ENCODE results near the gene GPR132. TPM values are rescaled to one million over a fixed set of nuclear protein-coding genes. Genes with fewer than 3 reads are reported as not detected.

GPR132 gene
- total RNA-seq, 2 donors from 2014 or later: 1.8 to 3.1 TPM

DNA sequence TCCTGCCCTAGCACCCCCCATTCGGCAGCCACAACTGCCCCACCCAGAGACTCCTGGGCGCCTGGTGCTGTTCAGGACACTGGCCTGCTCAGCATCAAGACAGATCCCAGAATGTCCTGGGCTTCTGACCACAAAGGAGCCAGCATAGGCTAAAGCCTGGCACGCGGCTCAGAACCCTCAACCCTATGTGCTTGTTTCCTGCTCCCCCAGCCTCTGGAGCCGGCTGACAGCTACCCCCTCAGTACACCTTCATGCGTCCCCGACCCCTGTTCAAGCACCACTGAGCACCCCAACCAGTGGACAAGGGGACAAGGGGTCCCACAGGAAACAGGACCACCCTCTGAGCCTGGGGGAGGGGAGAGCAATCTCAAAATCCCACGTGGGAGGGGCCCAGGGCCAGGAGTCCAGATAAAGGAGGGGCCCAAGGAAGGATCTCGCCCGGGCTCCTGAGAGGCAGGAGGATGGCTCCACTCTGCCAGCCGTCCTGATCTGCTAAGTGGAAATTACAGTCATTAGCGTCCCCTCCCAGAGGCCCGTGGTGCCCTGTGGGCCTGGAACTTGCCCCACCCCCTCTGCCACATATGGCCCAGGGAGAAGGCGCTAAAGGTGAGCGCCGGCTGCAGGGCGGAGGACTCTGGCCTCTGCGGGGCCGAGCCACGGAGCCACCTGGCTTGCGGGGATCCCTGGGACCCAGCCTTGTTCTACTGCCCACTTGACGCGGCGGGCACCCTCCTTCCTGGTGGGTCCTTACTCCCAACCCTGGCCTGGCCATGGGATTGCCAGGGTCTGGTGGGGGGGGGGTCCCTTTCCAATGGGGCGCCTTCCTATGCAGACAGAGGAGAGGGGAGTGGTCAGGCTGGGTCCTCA is 27.2 kb upstream of the GPR132 start:
- peak; percentile 79 for DNase-seq (ENCODE audit: low spot score)
- intact Hi-C loops (cut with DNase I): loop anchor here (5.0 to 10.0 kb wide), 2 partner anchors 192 to 260 kb away; no protein-coding TSS in a partner anchor

DNA sequence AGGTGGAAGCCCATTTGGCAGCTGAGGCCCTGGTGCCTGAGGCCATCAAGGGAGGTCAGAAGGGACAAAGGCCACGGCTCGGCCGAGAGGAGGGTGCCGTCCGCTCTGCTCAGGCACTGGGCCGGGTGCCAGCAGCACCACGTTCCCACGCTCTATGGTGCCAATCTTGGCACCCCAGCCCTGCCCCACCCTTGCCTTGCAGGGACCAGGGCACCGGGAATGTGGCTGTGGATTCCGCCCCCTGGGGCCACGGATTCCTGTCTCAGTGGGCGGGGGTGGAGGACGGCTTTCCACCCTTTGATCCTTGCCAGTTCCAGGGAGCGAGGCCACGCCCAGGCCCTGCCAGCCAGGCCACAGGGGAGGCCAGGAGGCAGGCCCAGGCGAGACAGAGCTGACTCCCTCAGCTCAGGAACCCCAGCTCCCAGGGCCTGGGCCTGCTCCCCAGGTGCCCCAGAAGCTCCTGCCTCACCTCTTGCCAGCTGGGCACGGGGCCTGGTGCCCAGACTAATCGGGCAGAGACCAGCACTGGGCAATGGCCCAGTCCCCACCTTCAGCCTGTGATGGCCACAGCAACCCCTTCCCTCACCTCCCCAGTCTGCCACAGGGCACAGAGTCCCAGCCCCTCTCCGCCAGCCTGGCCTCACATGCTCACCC is 26.4 kb upstream of the GPR132 start:
- DNase-seq (ENCODE audit: low spot score): peak; percentile 87
- intact Hi-C loops (cut with DNase I): loop anchor here (5.0 to 10.0 kb wide), 2 partner anchors 193 to 261 kb away; no protein-coding TSS in a partner anchor

DNA sequence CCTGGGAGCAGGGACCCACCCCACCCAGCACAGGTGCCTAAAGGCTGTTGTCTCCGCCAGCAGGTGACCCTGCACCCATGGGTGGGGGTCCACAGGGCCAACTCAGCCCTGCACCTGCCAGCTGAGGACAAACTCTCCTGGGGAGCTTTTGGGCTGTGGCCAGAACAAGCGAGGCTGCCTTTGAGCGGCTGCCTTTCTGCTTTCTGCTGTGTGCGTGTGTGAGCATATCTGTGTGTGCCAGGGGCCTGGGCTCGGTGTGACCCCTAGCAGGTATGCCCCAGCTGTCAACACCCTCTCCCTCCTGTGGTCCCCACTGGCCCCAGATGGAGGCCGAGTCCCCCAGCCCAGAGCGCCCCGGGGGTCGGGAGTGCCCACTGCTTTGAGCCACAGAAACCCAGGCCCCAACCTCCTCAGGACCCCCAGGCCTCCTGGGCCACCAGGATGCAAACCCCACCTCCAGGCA is 25.9 kb upstream of the GPR132 start:
- intact Hi-C loops (cut with DNase I): loop anchor here (5.0 to 10.0 kb wide), 2 partner anchors 194 to 261 kb away; no protein-coding TSS in a partner anchor
- no peak for DNase-seq (ENCODE audit: low spot score)

DNA sequence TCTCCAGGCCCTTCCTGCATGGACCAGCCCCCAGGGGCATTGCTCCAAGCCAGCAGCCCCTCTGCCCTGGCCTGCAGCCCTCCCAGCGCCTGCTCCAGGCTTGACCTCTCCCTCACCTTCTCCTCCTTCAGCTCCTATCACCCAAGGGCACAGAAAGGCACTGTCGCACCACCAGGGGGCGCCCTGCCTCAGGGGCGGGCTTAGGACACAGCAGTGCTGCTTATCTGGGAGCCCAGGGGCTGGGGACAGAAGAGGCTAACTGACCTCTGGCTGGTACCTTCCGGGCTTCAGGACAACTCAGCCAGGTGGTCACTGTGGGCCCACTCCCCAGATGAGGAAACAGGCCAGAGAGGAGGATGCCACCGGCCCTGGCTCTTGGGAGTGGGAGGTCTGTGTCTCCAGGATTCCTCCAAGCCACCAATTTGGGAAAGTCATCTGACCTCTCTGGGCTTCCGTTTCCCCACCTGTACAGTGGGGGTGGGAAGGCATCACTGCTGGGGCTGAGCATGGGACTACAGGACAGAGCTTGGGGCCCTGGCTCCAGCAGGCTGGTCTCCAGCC is 25.3 kb upstream of the GPR132 start:
- peak; percentile 95 for DNase-seq (ENCODE audit: low spot score)
- intact Hi-C loops (cut with DNase I): loop anchor here (5.0 to 10.0 kb wide), 2 partner anchors 194 to 262 kb away; no protein-coding TSS in a partner anchor

DNA sequence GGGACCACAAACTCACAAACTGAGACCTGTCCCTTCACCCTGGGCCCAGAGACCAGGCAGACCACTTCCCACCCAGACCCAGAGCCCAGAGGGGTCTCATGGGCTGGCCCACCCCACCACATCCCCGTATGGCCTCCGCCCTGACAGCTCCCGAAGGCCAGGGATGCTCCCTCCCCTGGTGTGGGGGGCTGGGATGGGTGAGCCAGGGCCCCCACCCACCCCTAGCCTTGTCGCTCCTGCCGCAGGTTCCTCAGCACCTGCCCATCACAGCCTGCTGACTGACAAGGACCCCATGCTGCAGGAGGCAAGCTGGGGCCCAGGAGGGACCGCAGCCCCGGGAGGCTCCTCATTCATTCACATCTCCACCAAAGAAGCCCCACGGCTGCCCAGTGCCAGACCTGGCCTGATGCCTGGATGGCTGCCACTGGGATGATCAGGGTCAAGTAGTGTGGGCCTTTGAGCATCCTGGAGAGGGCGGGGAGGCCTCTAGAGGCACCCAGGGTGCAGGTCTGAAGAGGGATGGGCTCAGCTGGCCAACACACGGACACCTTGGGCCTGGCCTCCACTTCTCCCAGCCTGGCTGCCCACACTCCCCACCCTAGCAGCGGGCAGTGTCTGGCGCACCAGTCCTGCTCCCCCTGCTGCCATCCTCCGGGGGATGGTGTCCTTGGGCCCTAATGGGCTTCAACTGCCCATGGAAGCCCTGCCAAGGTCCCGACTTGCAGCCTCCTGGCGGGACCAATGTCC is 24.7 kb upstream of the GPR132 start:
- intact Hi-C loops (cut with DNase I): loop anchor here (5.0 to 10.0 kb wide), 3 partner anchors 195 to 385 kb away; partner anchors contain the start of gene CRIP2 (in 1 of the 2)
- peak; percentile 80 for DNase-seq (ENCODE audit: low spot score)

DNA sequence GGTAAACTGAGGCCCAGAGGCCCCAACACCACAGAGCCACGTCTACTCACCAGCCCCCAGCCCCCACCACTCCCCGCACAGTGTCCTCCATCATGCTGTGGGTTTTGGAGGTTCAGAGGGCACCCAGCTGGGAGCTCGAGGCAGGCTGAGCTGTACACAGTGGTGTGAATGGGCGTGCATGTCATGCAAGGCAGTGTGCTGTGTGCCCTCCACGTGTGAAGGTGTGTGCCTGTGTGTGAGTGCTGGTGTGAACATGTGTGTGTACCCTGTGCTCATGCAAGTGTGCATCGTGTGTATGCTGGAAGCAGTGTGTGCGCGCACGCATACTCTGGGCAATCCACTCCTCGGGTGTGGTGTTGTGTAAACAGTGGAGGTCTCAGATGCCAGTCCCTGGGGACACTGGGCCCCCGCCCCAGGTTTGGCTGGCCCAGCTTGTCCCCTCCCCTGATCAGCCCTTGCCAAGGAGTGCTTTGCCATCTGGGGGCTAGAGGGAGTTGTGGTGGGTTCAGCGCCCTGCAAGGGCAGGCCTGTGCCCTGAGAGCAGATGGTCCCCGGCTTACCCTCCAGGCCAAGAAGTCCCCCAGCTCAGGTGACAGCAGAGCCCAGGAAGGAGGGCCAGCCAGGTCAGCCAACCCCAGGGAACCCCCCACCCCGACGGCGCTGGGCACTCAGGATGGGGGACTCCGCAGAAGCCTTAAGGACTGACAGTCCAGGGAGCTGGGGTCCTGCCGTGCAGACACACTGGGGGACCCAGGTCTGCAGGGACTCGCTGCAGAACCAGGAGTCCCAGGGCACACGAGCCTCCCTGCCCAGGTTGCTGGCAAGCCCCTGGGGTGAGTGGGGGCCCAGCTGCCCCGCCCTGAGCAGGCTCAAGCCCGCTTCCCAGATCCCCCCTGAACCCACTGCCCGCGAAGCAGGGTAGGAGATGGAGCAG is 23.8 kb upstream of the GPR132 start:
- intact Hi-C loops (cut with DNase I): loop anchor here in 1 of 2 donors (10.0 kb wide), 1 partner anchor 386 kb away; the partner anchor contains the start of gene CRIP2
- DNase-seq (ENCODE audit: low spot score): peak; percentile 79

DNA sequence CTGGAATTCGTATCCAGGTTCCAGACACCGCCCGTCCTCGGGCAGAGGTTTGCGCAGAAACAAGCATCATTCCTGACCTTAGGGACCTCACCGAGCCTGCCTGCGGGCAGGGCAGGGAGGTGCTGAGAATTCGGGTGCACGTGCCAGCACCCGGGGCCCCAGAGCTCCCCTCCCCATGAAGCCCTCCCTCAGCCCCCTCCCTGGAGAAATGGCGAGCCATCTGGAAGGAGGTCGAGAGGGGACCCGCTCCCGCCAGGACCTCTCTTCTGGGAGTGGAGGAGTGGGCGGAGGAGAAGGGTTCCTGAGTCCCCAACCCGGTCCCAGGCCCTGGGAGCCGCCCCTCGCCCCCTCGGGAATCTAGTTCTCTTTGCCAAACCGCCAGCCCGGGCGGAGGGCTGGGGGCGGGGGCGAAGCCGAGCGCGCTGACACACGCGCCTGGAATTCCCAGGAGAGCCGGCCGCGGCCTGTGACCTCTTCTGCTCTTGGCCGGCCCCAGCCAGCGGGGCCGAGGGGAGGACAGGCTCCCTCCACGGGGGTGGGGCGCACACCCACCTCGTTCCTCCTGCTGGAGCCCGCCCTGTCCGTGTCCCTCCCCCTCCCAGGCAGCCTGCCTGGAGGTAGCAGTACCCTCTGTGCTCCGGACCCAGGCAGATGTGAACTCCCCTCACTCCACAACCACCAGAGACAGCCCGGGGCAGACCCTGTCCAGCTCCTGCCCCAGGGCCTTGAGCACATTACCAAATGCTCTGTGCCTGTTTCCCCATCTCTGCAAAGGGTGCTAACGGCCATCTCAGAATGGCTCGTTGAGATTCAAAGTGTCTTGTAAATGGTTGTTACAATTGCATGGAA is 23.0 kb upstream of the GPR132 start:
- intact Hi-C loops (cut with DNase I): loop anchor here in 1 of 2 donors (10.0 kb wide), 1 partner anchor 387 kb away; the partner anchor contains the start of gene CRIP2
- DNase-seq (ENCODE audit: low spot score): peak; percentile 91

DNA sequence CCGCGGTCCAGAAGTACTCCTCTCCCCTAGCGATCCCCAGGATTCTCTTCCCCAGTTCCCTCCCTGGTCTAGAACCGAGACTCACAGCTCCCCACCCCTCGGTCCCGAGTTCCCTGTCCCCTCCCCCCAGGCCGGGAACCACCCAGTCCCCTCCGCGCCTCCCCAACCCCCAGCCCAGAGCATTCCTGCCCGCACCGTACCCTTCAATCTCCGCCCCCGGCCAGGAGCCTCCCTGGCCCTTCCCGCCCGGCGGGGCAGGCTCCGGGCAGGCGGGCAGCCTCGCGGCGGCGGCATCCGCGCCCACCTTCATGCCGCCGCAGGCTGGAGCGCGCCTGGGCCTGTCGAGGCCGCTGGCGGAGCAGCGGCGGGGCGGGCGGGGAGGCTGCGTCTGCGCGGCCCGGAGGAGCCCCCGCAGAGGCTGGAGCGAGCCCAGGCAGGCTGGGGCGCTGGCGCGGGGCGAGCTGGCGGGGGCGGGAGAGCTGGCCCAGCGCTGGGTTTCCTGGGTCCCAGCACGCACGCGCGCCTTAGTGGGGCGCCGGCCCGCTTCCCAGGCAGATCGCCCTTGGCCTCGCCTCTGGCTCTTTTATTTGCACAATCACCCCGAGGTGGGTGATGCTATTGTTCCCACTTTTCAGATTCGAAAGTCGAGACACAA is 22.2 kb upstream of the GPR132 start:
- DNase-seq (ENCODE audit: low spot score): peak; percentile 84
- intact Hi-C loops (cut with DNase I): loop anchor here in 1 of 2 donors (10.0 kb wide), 1 partner anchor 387 kb away; the partner anchor contains the start of gene CRIP2

DNA sequence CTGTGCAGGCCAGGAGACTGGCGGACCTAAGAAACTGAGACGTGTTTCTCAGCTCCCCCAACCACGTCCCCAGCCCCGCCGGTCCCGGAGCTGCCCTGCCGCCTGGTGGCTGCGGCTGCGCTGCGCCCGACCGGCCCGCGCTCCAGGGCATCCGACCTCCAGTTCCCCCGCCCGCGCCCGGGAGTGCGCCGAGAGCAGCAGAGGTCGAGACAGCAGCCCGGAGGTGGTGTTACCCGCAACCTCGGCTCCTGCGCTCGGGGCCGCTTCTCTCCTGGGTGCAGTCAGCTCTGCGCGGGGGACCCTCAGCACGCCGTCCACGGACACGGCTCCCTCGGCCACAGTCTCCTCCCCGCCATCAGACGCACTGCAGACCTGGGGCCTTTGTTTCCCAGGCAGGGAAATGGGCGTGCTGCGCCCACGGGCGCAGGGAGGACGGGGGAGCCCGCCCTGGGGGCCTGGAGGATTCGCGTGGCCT is 21.6 kb upstream of the GPR132 start:
- DNase-seq (ENCODE audit: low spot score): peak; percentile 93
- intact Hi-C loops (cut with DNase I): loop anchor here in 1 of 2 donors (10.0 kb wide), 1 partner anchor 388 kb away; the partner anchor contains the start of gene CRIP2

DNA sequence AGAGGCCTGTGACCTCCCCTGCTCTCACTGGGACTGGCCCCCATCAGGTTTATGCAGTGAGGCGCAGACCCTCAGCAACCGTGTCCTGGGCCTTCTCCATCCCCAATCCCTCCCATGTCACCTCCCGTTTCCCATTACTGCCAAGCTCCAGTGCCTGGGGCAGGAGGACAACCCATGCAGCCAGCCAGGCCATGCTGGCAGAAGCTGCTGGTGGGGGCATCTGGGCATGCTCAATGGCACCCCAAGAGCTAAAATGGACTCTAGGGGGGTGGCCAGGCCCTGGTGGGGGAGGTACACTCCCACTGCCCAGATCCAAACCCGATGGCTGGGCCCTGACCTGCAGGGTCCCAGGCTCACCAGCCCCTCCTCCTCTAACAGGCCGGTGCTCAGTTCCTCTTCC is 20.5 kb upstream of the GPR132 start:
- peak; percentile 75 for DNase-seq (ENCODE audit: low spot score)
- intact Hi-C loops (cut with DNase I): loop anchor here in 1 of 2 donors (10.0 kb wide), 1 partner anchor 389 kb away; the partner anchor contains the start of gene CRIP2

DNA sequence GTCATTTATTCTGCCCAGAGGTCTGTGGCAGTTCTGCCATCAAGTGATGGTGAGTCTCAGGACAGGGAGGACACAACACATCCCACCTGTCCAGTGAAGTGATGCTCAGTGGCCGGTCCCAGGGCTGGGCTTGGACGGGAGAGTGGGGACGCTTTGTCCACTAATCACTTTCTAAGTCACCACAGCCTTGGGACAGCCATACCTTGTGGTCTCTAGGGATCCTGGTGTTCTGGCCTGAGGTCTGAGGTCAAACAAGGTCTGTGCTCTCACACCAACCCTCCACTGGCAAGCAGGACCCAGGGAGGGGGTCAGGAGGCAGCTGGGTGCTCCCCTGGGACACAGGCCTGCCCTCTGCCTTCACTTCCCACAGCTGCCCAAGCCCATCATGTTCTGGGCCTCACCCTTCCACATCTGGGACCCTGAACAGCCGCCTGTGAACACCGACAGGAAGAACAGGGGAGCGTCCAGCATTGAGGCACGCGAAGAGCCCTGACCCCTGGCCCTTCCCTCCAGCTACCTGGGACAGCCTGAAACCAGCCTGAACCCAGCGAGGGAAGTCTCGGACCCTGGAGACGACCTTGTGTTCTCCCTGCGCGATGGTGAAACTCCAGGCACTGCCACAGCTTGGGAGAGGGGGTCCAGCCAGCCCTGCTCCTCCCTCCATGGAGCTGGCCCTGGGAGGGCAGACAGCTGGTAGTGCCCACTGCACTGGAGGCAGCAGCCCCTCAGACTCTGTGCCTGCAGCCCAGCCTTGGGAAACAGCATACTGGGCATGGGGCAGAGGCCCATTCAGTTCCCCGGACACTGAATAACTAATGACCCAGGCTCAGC is 19.7 kb upstream of the GPR132 start:
- DNase-seq (ENCODE audit: low spot score): peak; percentile 76
- intact Hi-C loops (cut with DNase I): loop anchor here in 1 of 2 donors (10.0 kb wide), 1 partner anchor 390 kb away; the partner anchor contains the start of gene CRIP2

DNA sequence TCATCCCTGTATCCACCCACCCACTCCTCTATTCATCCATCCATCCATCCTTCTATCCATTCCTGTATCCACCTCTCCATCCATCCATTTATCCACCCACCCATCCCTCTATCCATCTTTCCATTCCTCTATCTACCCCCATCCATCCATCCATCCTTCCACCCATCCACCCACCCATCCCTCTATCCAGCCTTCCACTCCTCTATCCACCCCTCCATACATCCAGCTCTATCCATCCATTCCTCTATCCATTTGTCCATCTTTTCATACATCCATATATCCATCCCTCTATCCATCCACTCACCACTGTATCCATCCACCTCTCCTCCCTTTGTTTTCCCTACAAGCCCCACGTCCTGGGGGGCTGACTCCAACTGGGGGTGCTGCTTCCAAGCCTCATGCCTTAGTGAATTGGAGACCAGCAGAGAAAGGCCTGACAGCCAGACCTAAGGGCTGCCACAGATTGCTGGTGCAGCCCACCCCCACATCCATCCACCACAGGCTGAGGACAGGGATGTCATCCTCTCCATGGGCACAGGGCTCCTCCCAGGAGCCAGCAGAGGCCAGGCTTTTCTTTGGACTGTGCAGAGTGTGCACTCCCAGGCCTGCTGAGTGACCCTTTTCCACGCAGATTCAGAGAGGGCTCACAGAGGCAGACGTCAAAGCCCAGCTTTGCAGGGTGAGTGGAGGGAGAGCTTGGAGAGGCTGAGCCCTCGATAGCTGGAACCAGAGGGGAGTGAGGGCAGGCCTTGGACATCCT is 18.9 kb upstream of the GPR132 start:
- DNase-seq (ENCODE audit: low spot score): peak; percentile 38
- intact Hi-C loops (cut with DNase I): loop anchor here in 1 of 2 donors (10.0 kb wide), 1 partner anchor 391 kb away; the partner anchor contains the start of gene CRIP2

DNA sequence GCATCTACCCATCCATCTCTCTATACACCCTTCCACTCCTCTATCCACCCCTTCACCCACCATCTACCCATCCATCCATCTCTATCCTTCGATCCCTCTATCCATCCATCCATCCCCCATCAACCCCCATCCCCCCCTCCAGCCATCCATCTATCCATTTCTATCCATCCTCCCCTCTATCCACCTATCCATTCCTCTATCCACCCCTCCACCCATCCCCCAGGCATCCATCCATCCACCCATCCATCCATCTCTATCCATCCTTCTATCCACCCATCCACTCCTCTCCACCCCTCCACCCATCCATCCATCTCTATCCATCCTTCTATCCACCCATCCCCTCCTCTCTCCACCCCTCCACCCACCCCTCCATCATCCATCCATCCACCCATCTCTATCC is 17.5 kb upstream of the GPR132 start:
- DNase-seq (ENCODE audit: low spot score): no peak
- intact Hi-C loops (cut with DNase I): loop anchor here in 1 of 2 donors (10.0 kb wide), 1 partner anchor 392 kb away; the partner anchor contains the start of gene CRIP2

DNA sequence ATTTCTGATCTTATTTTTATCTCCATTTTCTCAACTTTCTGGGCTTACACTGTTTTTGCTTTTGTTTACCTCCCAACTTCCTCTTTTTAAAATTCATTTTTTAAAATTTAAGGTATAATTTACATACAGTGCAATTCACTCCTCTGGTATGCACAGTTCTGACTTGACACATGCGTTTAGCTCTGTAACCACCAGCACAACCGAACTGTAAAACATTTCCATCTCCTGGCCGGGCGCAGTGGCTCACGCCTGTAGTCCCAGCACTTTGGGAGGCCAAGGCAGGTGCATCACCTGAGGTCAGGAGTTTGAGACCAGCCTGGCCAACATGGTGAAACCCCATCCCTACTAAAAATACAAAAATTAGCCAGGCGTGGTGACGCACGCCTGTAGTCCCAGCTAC is 16.2 kb upstream of the GPR132 start:
- intact Hi-C loops (cut with DNase I): loop anchor here in 1 of 2 donors (10.0 kb wide), 1 partner anchor 393 kb away; the partner anchor contains the start of gene CRIP2
- peak; percentile 69 for DNase-seq (ENCODE audit: low spot score)

Measured in posterior vena cava (tissue), 2 donors.